ENCODE data around the gene PITPNC1. TPM values are rescaled to one million over a fixed set of nuclear protein-coding genes. Genes with fewer than 3 reads are reported as not detected.
A peak's percentile ranks its signal among the peaks of the same experiment; 100 is the strongest.

Gene PITPNC1
- total RNA-seq, 1 donor from 2014 or later, result 25.4 TPM

- H3K27me3 ChIP-seq, result no peaks in the 10 kb centered on the region
- DNase-seq (peak; percentile 9), ATAC-seq (no peak)
- no peak overlapping the region for H3K4me3 ChIP-seq
- H3K36me3 ChIP-seq, result peaks cover 5% of the 10 kb centered on the region
- H3K27ac ChIP-seq, result no peak overlapping the region
- intact Hi-C loops (cut with DNase I), result no loop called here
- H3K4me1 ChIP-seq, result peaks cover 6% of the 10 kb centered on the region
- no peak for TF ChIP-seq CTCF (IDR thresholded peaks at IDR 0.05)
- no peaks in the 10 kb centered on the region for H3K9me3 ChIP-seq
These were observed 256.7 kb downstream of the PITPNC1 start for GRCh38 chr17:67633751-67634211.

- DNase-seq, result no peak
- no peak for ATAC-seq
- peaks cover 5% of the 10 kb centered on the region for H3K36me3 ChIP-seq
- H3K9me3 ChIP-seq, result no peaks in the 10 kb centered on the region
- H3K4me3 ChIP-seq, result no peak overlapping the region
- no peak for TF ChIP-seq CTCF (IDR thresholded peaks at IDR 0.05)
- no peaks in the 10 kb centered on the region for H3K27me3 ChIP-seq
- H3K27ac ChIP-seq, result no peak overlapping the region
- peaks cover 6% of the 10 kb centered on the region for H3K4me1 ChIP-seq
- intact Hi-C loops (cut with DNase I), result no loop called here
These were observed 258.6 kb downstream of the PITPNC1 start for GRCh38 chr17:67635681-67636080.

GRCh38 chr17:67636312-67636711, 259.2 kb downstream of the PITPNC1 start:
- TF ChIP-seq CTCF (IDR thresholded peaks at IDR 0.05), result no peak
- ATAC-seq (no peak), DNase-seq (peak; percentile 30)
- Histone ChIP-seq H3K4me1 (peaks cover 6% of the 10 kb centered on the region), H3K4me3 (no peak overlapping the region), H3K36me3 (peaks cover 5% of the 10 kb centered on the region), H3K9me3 (no peaks in the 10 kb centered on the region), H3K27me3 (no peaks in the 10 kb centered on the region), H3K27ac (no peak overlapping the region)
- intact Hi-C loops (cut with DNase I), result no loop called here

DNA sequence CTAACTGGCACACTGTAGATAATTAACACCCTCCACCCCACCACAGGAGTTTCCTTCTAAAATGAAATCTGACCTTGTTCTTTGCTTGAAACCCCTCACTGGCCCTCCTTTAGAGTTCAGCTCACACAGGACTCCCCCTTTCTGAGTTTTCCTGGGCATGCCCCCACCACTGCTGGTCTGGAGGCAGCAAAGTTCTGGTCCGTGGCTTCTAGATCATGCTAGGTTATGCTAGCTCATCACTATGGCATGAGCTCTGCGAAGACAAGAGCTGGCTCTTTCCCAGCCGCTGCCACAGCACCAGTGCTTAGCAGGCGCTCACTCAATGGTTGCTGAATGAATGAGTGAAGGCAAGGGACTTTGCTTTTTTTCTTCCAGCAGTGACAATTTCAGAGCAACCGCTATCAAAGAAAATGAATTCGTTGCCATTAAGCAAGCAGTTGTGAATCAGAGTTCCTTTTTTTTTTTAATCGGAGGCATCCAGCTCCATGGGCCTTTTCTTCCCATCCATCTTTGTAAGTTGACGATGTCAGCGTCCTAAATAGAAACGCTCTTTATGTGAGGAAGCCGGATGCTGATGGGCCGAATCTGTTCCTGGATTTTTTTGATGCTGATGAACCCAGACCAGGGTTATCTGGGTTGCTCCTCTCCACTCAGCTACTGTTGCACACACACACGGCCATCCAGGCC, 259.9 kb downstream of the PITPNC1 start:
- no peak overlapping the region for H3K4me3 ChIP-seq
- no peak overlapping the region for H3K27ac ChIP-seq
- ATAC-seq (no peak), DNase-seq (peak; percentile 10)
- intact Hi-C loops (cut with DNase I), result no loop called here
- H3K36me3 ChIP-seq, result peaks cover 5% of the 10 kb centered on the region
- no peaks in the 10 kb centered on the region for H3K27me3 ChIP-seq
- H3K4me1 ChIP-seq, result peaks cover 6% of the 10 kb centered on the region
- no peaks in the 10 kb centered on the region for H3K9me3 ChIP-seq
- no peak for TF ChIP-seq CTCF (IDR thresholded peaks at IDR 0.05)

DNA sequence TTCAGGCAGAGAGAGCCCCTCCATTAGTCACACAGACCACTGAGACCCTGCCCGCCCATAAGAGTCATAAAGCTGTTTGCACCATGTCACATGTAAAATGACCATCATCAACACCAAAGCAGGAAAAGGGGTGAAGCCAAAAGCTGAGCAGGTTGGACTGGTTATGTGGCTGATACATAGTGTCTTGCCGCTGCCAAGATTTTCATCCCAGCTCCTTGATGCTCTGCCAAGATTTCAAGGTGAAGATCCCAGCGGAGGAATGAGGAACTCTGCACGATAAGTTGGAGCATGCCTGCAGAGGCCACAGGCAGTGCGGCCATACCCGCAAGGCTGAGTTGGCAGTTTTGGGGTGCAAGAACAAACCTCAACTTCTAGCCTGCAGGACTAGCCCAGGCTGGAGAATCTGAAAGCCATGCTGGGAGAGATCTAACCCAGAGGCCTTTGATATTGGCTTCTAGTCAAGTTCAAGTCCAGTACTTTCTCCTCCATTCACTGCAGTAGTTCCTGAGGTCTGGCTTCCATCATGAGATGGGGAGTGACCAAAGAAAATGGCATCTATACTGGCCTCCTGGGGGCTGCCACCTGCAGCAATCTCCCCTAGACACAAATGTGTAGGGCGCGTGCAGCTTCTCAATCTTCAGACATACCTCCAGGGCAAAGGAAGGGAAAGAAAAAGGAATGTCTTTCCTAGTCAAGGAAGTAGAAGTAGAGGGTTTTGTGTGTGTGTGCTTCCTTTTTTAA, 261.0 kb downstream of the PITPNC1 start:
- peaks cover 6% of the 10 kb centered on the region for H3K4me1 ChIP-seq
- no peak overlapping the region for H3K4me3 ChIP-seq
- no peaks in the 10 kb centered on the region for H3K27me3 ChIP-seq
- H3K27ac ChIP-seq, result peak overlapping the region; percentile 36
- peaks cover 3% of the 10 kb centered on the region for H3K36me3 ChIP-seq
- intact Hi-C loops (cut with DNase I), result no loop called here
- peak; percentile 62 for DNase-seq
- no peaks in the 10 kb centered on the region for H3K9me3 ChIP-seq
- no peak for TF ChIP-seq CTCF (IDR thresholded peaks at IDR 0.05)
- ATAC-seq, result peak; percentile 86

All from upper lobe of right lung (tissue), 1 donor.